Spleen (tissue), 11 donors: ENCODE measurements around the gene SOX5. TPM values are rescaled to one million over a fixed set of nuclear protein-coding genes. Genes with fewer than 3 reads are reported as not detected.

Source experiments
- DNase-seq: peaks from one replicate; pipeline ENCODE4 v3.0.0-alpha.2; 2020
- H3K27ac ChIP-seq, 8 donors: fragments of 200-600 bp; sonication (generic) in 7 of 8; 1 replicate in 4 of 8; 2 replicates in 4 of 8; pipeline versions ENCODE4 v1.5.0 to v1.8.0; 2016 to 2021; ENCODE audit warnings: inconsistent platforms in 4 of 8, mild to moderate bottlenecking in 4 of 8, moderate library complexity in 1 of 8
- H3K27me3 ChIP-seq, 7 donors: fragments of 200-600 bp; sonication (generic) in 6 of 7; replicated peaks in 1 of 7; 1 replicate in 4 of 7; 2 replicates in 3 of 7; pipeline versions ENCODE4 v1.5.0 to v1.8.0; 2016 to 2021; ENCODE audit warnings: inconsistent platforms in 3 of 7, mild to moderate bottlenecking in 1 of 7
- H3K36me3 ChIP-seq, 6 donors: fragments of 200-600 bp; sonication (generic) in 5 of 6; 1 replicate in 4 of 6; 2 replicates in 2 of 6; pipeline versions ENCODE4 v1.5.0 to v1.8.0; 2016 to 2021; ENCODE audit warnings: inconsistent platforms in 2 of 6
- H3K4me1 ChIP-seq, 6 donors: fragments of 200-600 bp; sonication (generic) in 5 of 6; 1 replicate in 3 of 6; 2 replicates in 3 of 6; pipeline versions ENCODE4 v1.5.0 to v1.8.0; 2016 to 2021; ENCODE audit warnings: inconsistent platforms in 3 of 6
- H3K4me3 ChIP-seq, 8 donors: fragments of 200-600 bp; sonication (generic) in 7 of 8; 1 replicate in 4 of 8; 2 replicates in 4 of 8; pipeline versions ENCODE4 v1.5.0 to v1.8.0; 2016 to 2021; ENCODE audit warnings: inconsistent platforms in 4 of 8, mild to moderate bottlenecking in 4 of 8, moderate library complexity in 2 of 8
- H3K9me3 ChIP-seq, 8 donors: fragments of 200-600 bp; sonication (generic) in 7 of 8; 1 replicate in 4 of 8; 2 replicates in 4 of 8; pipeline versions ENCODE4 v1.5.0 to v1.8.0; 2016 to 2021; ENCODE audit warnings: inconsistent platforms in 4 of 8
- POLR2A ChIP-seq, 3 donors: fragments of 450-650 bp; IDR thresholded peaks; one replicate each; pipeline ENCODE4 v1.5.1; 2017; ENCODE audit warnings: antibody characterized with exemption in 3 of 3, mild to moderate bottlenecking in 1 of 3
- POLR2AphosphoS5 ChIP-seq, 3 donors: sonication (generic); formaldehyde crosslinking; IDR thresholded peaks; one replicate each; pipeline ENCODE4 v1.5.1; 2017; ENCODE audit warnings: antibody characterized with exemption in 3 of 3
- WGBS, 5 donors: extraction: QIAGEN DNeasy Blood & Tissue Kit in 3 of 5; methylation state at CpG; one replicate each; pipeline versions ENCODE4 v1.1.5 to v1.1.7; 2013 to 2018; 5-methylcytosine and 5-hydroxymethylcytosine counted together
- intact Hi-C: fragments of 100-400 bp; cut with DNase I; formaldehyde crosslinking; loops from one replicate; pipeline ENCODE4 v1.15.0; 2023; ENCODE audit warnings: low total_unique reads
- polyA plus RNA-seq, 3 donors: library from polyadenylated mRNA; stranded (reverse); fragments of 200-250 nt; gene quantifications; one replicate each; pipeline ENCODE4 v1.2.1, GENCODE V29; 2013
- total RNA-seq, 7 donors: library from RNA; depleted of rRNA in 3 of 7; stranded (reverse); fragments of >200 nt in 3 of 7; fragmentation: NEBNext Ultra II Directional in 4 of 7; extraction: Animal tissue kit (Norgen Biotek cat#: 25700) in 4 of 7; gene quantifications; one replicate each; pipeline versions ENCODE4 v1.1.0 to v1.2.1, GENCODE V29; 2016 to 2021
- TF ChIP-seq, protein P1 (sequence below), 11 experiments: fragments of 200-600 bp in 7 of 11; fragments of 450-650 bp in 4 of 11; sonication (generic) in 4 of 11; IDR thresholded peaks in 8 of 11; conservative IDR thresholded peaks in 3 of 11; 1 replicate in 7 of 11; 2 replicates in 4 of 11; pipeline versions ENCODE4 v1.4.0 to v1.8.0; 2016 to 2021; ENCODE audit warnings: antibody characterized with exemption in 11 of 11, inconsistent platforms in 4 of 11, mild to moderate bottlenecking in 1 of 11
- donor health status: healthy with polysubstance abuse.
- donor health status: DM: no; HTN: no; CAD: no; lungs with moderate emphysema.
- donor health status: DM: no; HTN: no; CAD: no.
- donor health status: Bipolar disorder and iron deficiency.
- donor health status: healthy.
- donor health status: DM: no; HTN: no; CAD: no.
- donor health status: DM: yes; HTN: yes; CAD: no.

The SOX5 gene
- total and polyA plus RNA-seq, 10 donors = 0.20 to 21.3 (median 8.7) TPM

DNA sequence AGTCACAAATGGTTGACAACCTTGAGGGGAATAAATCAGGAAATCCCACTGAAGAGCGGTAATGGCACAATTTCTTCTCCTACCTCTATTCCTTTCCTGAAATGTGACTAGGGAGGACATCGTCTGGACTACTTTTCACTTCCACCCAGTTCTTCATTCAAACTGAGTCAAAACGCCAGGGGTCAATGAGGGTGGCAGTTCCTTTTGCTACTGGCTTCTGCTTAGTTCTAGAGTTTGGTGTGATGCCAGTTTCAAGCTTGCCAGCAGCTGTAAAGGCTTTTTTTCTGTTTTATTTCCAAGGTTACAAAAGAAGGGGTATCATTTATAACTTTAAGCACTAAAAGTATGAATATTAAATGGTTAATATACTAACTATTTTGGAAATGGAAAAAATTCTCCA is 286.5 kb downstream of the SOX5 start:
- intact Hi-C loops = no loop called here
- TF ChIP-seq POLR2A (IDR thresholded peaks at IDR 0.05) (no peak), POLR2AphosphoS5 (IDR thresholded peaks at IDR 0.05) (no peak)
- TF ChIP-seq, protein P1, sequence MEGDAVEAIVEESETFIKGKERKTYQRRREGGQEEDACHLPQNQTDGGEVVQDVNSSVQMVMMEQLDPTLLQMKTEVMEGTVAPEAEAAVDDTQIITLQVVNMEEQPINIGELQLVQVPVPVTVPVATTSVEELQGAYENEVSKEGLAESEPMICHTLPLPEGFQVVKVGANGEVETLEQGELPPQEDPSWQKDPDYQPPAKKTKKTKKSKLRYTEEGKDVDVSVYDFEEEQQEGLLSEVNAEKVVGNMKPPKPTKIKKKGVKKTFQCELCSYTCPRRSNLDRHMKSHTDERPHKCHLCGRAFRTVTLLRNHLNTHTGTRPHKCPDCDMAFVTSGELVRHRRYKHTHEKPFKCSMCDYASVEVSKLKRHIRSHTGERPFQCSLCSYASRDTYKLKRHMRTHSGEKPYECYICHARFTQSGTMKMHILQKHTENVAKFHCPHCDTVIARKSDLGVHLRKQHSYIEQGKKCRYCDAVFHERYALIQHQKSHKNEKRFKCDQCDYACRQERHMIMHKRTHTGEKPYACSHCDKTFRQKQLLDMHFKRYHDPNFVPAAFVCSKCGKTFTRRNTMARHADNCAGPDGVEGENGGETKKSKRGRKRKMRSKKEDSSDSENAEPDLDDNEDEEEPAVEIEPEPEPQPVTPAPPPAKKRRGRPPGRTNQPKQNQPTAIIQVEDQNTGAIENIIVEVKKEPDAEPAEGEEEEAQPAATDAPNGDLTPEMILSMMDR (IDR thresholded peaks at IDR 0.05 in 8 of 11, conservative IDR thresholded peaks at IDR 0.05 in 3 of 11) = no peak
- H3K36me3 ChIP-seq = no peaks in the 10 kb centered on the region
- no peak for DNase-seq
- no peaks in the 10 kb centered on the region for H3K27me3 ChIP-seq
- no peak overlapping the region for H3K27ac ChIP-seq
- H3K4me1 ChIP-seq = peaks cover 0 to 3% (median 0%) of the 10 kb centered on the region in 6 donors
- no peak overlapping the region for H3K4me3 ChIP-seq
- H3K9me3 ChIP-seq = no peaks in the 10 kb centered on the region
- WGBS, 5 donors = 55 to 72% (median 69%) methylated on average over 3 of the region's 3 CpGs

DNA sequence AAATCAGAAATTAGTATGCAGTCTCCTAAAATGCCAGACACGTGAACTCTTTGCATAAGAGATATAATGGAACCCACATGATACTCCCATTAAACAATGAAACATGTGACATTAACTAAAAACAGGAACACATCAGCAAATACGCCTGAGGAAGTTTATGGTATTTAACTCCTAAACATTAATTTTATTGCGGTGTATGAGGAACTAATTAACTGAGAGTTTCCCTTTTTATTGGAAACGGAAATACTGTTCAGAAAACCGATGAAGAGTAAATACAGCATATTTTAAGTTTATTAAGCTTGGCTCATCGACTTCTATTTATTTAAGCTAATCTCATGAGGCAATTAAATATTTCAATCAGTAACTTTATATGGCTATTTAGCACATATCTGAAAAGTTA is 290.3 kb downstream of the SOX5 start:
- no peaks in the 10 kb centered on the region for H3K36me3 ChIP-seq
- no peak for DNase-seq
- peaks cover 0 to 3% (median 0%) of the 10 kb centered on the region in 6 donors for H3K4me1 ChIP-seq
- H3K9me3 ChIP-seq = no peaks in the 10 kb centered on the region
- no peaks in the 10 kb centered on the region for H3K27me3 ChIP-seq
- intact Hi-C loops = no loop called here
- H3K4me3 ChIP-seq = no peak overlapping the region
- WGBS, 5 donors = 86 to 94% (median 90%) methylated on average over 6 of the region's 6 CpGs
- H3K27ac ChIP-seq = no peak overlapping the region
- TF ChIP-seq, protein P1 (IDR thresholded peaks at IDR 0.05 in 8 of 11, conservative IDR thresholded peaks at IDR 0.05 in 3 of 11) = no peak

DNA sequence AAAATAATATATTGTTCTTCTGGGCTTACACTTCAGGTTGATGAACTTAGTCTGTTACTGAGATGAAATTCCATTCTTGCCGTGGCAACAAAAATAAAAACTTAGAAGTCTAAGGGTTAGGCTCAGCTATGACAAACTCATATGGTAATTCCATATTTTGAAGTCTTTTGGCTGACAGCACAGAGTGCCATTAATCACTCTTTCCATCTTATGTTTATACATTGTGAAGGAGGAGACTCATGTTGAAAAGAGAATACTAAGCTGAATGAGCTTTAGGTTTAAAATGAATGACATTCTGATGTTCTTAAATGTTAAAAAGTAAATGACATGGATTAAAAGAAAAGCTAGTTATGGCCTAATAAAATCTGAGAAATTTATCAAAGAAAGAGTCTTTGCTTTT is 291.9 kb downstream of the SOX5 start:
- intact Hi-C loops = no loop called here
- no peak for TF ChIP-seq POLR2A (IDR thresholded peaks at IDR 0.05)
- no peak for TF ChIP-seq POLR2AphosphoS5 (IDR thresholded peaks at IDR 0.05)
- TF ChIP-seq, protein P1 (IDR thresholded peaks at IDR 0.05 in 8 of 11, conservative IDR thresholded peaks at IDR 0.05 in 3 of 11) = no peak

DNA sequence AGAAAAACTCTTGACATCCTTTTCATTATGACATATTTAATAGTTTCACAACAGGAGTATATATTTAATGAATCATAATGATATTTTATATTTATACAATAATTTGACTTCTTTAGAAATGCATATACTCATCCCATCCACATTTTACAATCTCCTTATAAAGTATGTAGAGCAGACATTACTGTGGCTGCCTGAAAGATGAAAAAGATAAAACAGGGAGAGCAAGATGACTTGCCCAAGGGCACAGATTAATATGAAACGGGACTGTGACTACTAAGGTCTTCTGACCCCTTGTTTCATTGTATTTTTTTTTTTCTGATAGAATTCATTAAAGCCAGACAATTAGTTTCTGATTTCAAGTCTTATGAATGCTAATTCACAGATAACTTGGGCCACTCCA is 293.6 kb downstream of the SOX5 start:
- Histone ChIP-seq H3K27ac (no peak overlapping the region), H3K4me1 (no peaks in the 10 kb centered on the region), H3K27me3 (no peaks in the 10 kb centered on the region), H3K36me3 (no peaks in the 10 kb centered on the region), H3K4me3 (no peak overlapping the region), H3K9me3 (peaks cover 0 to 3% (median 0%) of the 10 kb centered on the region in 8 donors)
- intact Hi-C loops = no loop called here
- TF ChIP-seq, protein P1 (IDR thresholded peaks at IDR 0.05 in 8 of 11, conservative IDR thresholded peaks at IDR 0.05 in 3 of 11) = no peak
- TF ChIP-seq POLR2AphosphoS5 (IDR thresholded peaks at IDR 0.05) (no peak), POLR2A (IDR thresholded peaks at IDR 0.05) (no peak)
- WGBS, 5 donors = 58 to 79% (median 65%) methylated on average over 1 of the region's 1 CpG
- DNase-seq = no peak

More for the DNA sequence above, 291.9 kb downstream of the SOX5 start:
- H3K36me3 ChIP-seq = no peaks in the 10 kb centered on the region
- no peaks in the 10 kb centered on the region for H3K4me1 ChIP-seq
- WGBS, 5 donors = 73 to 89% (median 84%) methylated on average over 1 of the region's 1 CpG
- no peak for DNase-seq
- no peak overlapping the region for H3K27ac ChIP-seq
- H3K27me3 ChIP-seq = no peaks in the 10 kb centered on the region
- no peak overlapping the region for H3K4me3 ChIP-seq
- H3K9me3 ChIP-seq = no peaks in the 10 kb centered on the region
